Large intestine (tissue), 3 donors: ENCODE data around the gene CMKLR1. TPM values are rescaled to one million over a fixed set of nuclear protein-coding genes. Genes with fewer than 3 reads are reported as not detected.

Experiments used
- DNase-seq, 2 donors: peaks; one replicate each; pipeline versions ENCODE4 v3.0.0 to v3.0.0-alpha.2; 2013
- H3K27ac ChIP-seq: one replicate; pipeline ENCODE4 v1.5.1; 2013; ENCODE audit warnings: low read length
- H3K27me3 ChIP-seq: 2 replicates; pipeline ENCODE4 v1.6.1; 2013; ENCODE audit warnings: low read length; ENCODE audit not compliant: control insufficient read depth, insufficient read depth
- H3K36me3 ChIP-seq: 2 replicates; pipeline ENCODE4 v1.6.1; 2013; ENCODE audit warnings: low read length; ENCODE audit not compliant: control insufficient read depth, insufficient read depth
- H3K4me1 ChIP-seq: one replicate; pipeline ENCODE4 v1.6.1; 2013; ENCODE audit warnings: low read length; ENCODE audit not compliant: control insufficient read depth, insufficient read depth
- H3K4me3 ChIP-seq: one replicate; pipeline ENCODE4 v1.5.1; 2013; ENCODE audit warnings: low read length
- H3K9me3 ChIP-seq: one replicate; pipeline ENCODE4 v1.6.1; 2013; ENCODE audit warnings: mild to moderate bottlenecking, low read depth, low read length, moderate library complexity; ENCODE audit not compliant: control insufficient read depth
- WGBS: methylation state at CpG from one replicate; pipeline ENCODE4 v1.1.5; 2013; ENCODE audit warnings: low lambda C conversion rate; ENCODE audit not compliant: insufficient coverage; 5-methylcytosine and 5-hydroxymethylcytosine counted together
- polyA plus RNA-seq: library from polyadenylated mRNA; unstranded; fragments of 120-200 nt; gene quantifications from one replicate; pipeline ENCODE4 v1.2.1, GENCODE V29; 2013

The CMKLR1 gene
- polyA plus RNA-seq, 1 donor, result 3.4 TPM

- H3K4me3 ChIP-seq, result no peak overlapping the region
- no peak for DNase-seq
- no peak overlapping the region for H3K27ac ChIP-seq
- H3K4me1 ChIP-seq, result no peaks in the 10 kb centered on the region
- WGBS, result no CpG with 5 or more reads among the region's 7 CpGs
- no peaks in the 10 kb centered on the region for H3K27me3 ChIP-seq
- H3K9me3 ChIP-seq, result no peaks in the 10 kb centered on the region
- H3K36me3 ChIP-seq, result no peaks in the 10 kb centered on the region
Measured at GRCh38 chr12:108284163-108284562, 54.9 kb downstream of the CMKLR1 start.

DNA sequence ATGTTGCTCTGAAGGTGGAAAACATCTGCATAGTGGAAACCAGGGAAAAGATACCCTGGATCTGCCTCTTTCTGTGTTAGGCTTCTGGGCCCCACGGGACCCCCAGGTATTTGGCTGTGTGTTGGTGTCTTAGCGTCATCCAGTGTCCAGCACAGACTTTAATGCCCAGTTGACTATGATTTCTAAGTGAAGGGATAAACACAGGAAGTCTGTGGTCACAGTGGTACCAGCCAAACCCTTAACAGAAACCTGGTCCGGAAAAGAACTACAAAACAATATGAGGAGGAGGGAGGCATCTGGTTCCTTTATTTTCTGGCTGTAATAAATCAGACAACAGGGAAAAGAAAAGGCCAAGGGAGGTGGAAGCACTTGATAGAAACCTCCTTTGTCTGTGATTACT, 56.4 kb downstream of the CMKLR1 start:
- no peak overlapping the region for H3K4me3 ChIP-seq
- H3K27me3 ChIP-seq, result no peaks in the 10 kb centered on the region
- H3K36me3 ChIP-seq, result no peaks in the 10 kb centered on the region
- DNase-seq, result no peak
- H3K4me1 ChIP-seq, result no peaks in the 10 kb centered on the region
- WGBS, result no CpG with 5 or more reads among the region's 3 CpGs
- H3K27ac ChIP-seq, result no peak overlapping the region
- H3K9me3 ChIP-seq, result peaks cover 1% of the 10 kb centered on the region

GRCh38 chr12:108282160-108282559, 57.0 kb downstream of the CMKLR1 start:
- WGBS, result no CpG with 5 or more reads among the region's 2 CpGs
- no peak overlapping the region for H3K27ac ChIP-seq

GRCh38 chr12:108277613-108278012, 61.5 kb downstream of the CMKLR1 start:
- no peak overlapping the region for H3K27ac ChIP-seq
- no peaks in the 10 kb centered on the region for H3K27me3 ChIP-seq
- no peak overlapping the region for H3K4me3 ChIP-seq

More at GRCh38 chr12:108282160-108282559, 57.0 kb downstream of the CMKLR1 start:
- DNase-seq, result no peak
- Histone ChIP-seq H3K4me1 (no peaks in the 10 kb centered on the region), H3K36me3 (no peaks in the 10 kb centered on the region), H3K4me3 (no peak overlapping the region), H3K27me3 (no peaks in the 10 kb centered on the region), H3K9me3 (peaks cover 3% of the 10 kb centered on the region)

DNA sequence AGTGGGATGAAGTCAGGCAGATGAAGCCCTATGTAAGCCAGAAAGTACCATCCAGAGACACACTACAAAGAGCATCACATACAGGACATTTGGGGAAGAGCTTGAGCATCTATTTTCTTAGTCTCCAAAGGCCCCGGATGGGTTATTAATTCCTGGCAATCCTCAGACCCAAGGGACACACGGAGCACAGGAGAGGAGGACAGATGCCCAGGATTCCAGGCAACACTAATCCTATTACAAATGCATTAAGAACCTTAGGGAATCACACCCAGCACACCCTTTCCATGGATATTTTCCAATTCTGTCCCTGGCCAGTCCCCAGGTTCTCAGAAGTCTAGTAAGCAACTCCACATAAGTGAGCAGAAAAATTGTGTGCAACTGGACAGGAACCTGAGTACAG, 65.9 kb downstream of the CMKLR1 start:
- Histone ChIP-seq H3K27me3 (no peaks in the 10 kb centered on the region), H3K4me1 (no peaks in the 10 kb centered on the region), H3K36me3 (no peaks in the 10 kb centered on the region), H3K4me3 (no peak overlapping the region), H3K27ac (no peak overlapping the region), H3K9me3 (peaks cover 3% of the 10 kb centered on the region)
- WGBS, result no CpG with 5 or more reads among the region's 2 CpGs
- no peak for DNase-seq

More at GRCh38 chr12:108277613-108278012, 61.5 kb downstream of the CMKLR1 start:
- no peak for DNase-seq
- Histone ChIP-seq H3K36me3 (no peaks in the 10 kb centered on the region), H3K4me1 (no peaks in the 10 kb centered on the region), H3K9me3 (peaks cover 3% of the 10 kb centered on the region)

DNA sequence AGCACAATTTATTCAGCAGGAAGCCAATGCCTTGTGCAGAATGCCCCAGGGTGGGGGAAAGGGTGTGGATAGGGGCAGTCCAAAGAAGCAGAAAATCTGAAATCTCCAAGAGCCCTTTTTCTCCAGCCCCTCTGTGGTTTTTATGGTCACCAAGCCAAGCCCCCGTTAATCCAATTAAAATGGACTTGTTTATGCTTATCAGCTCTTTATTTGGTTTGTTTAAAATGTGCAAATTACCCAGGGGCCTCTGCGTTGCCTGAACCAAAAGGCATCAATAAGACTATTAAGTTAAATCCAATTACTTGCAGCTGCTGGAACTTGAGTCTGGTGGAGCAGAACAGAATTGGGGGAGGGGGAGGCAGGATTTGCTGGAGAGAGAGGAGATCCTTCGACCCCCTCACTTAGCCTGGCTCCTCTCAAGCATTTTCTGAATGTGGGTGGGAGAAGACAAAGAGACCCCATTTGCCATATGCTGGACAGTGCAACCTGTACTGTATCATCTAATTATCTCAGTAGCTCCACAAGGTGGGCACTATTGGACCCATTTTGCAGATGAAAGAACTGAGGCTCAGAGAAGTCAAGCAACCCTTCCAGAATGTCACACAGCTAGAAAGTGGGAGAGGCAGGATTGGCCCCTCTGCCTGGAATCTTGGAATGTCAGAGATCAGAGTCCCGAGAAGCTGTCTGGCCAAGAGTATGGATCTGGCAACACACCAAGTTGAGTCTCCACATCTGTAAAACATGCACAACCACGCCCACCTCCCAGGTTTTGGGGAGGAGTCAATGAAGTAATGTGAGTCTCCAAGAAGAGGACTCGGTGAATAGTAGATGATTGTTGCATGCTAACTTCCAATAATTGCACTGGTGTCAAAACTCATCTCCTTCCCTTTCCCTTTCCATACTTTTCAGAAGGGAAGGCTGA, 66.9 kb downstream of the CMKLR1 start:
- no CpG with 5 or more reads among the region's 6 CpGs for WGBS
- H3K27ac ChIP-seq, result no peak overlapping the region
- no peak for DNase-seq
- no peak overlapping the region for H3K4me3 ChIP-seq
- no peaks in the 10 kb centered on the region for H3K27me3 ChIP-seq
- no peaks in the 10 kb centered on the region for H3K9me3 ChIP-seq
- H3K4me1 ChIP-seq, result no peaks in the 10 kb centered on the region
- no peaks in the 10 kb centered on the region for H3K36me3 ChIP-seq

GRCh38 chr12:108270849-108271143, 68.3 kb downstream of the CMKLR1 start:
- no peak for DNase-seq
- WGBS, result no CpG with 5 or more reads among the region's 2 CpGs

DNA sequence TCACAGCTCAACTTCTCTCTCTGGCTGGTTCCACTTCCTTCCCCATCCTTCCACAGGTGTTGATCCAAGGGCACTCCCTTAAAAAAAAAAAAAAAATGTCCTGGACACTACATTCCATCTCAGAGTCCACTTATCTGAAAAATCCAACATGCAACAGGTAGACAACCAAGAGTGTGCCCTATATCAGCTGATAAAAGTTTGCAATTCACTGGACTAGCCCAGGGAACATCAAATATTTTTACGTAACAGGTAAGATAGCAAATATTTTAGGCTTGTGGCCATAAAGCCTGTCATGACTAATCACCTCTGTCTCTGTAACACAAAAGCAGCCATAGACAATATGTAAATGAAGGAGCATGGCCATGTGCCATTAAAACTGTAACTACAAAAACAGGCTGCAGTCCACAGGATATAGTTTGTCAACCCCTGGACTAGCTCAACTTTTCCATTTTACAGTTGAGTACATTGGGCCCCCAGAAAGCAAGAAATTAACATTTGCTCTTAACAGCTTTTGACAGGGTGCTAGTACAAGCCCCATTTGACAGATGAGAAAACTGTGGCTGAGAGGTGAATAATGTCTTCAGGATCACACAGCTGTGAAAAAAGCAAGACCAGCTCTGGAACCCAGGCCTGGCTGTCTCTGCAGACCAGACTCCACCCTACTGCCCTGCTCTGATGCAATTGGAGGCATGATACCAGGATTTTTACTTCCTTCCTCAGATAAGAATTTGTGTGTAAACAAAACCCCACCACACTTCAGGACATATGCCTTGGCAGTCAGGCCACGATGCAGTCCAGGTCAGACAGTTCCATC, 68.9 kb downstream of the CMKLR1 start:
- 20% methylated on average over 1 of the region's 2 CpGs for WGBS
- no peak for DNase-seq
- H3K27me3 ChIP-seq, result no peaks in the 10 kb centered on the region
- H3K9me3 ChIP-seq, result no peaks in the 10 kb centered on the region
- H3K4me3 ChIP-seq, result no peak overlapping the region
- no peak overlapping the region for H3K27ac ChIP-seq
- H3K4me1 ChIP-seq, result no peaks in the 10 kb centered on the region
- H3K36me3 ChIP-seq, result no peaks in the 10 kb centered on the region

More at GRCh38 chr12:108270849-108271143, 68.3 kb downstream of the CMKLR1 start:
- Histone ChIP-seq H3K9me3 (no peaks in the 10 kb centered on the region), H3K4me3 (no peak overlapping the region), H3K27ac (no peak overlapping the region), H3K4me1 (no peaks in the 10 kb centered on the region), H3K36me3 (no peaks in the 10 kb centered on the region), H3K27me3 (no peaks in the 10 kb centered on the region)

GRCh38 chr12:108269224-108269623, 69.9 kb downstream of the CMKLR1 start:
- H3K4me1 ChIP-seq, result no peaks in the 10 kb centered on the region

DNA sequence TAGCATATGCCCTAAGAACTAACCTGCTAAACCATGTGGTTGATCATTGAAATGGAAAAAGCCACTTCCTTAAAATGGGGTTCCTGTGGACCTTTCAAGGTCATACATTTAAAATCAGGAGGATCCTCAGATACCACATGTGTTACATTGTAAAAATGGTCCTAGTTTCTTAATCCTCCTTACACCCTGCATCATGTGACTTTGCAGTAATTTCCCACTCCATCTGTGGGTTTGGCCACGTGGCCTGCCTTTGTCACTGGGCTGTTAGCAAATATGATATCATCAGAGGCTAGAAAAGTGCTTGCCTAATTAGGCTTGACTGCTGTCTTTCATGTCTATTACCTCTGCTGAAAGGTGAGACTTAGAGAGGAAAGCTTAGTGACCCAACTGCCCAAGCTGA, 70.7 kb downstream of the CMKLR1 start:
- Histone ChIP-seq H3K27me3 (no peaks in the 10 kb centered on the region), H3K4me1 (no peaks in the 10 kb centered on the region), H3K9me3 (no peaks in the 10 kb centered on the region), H3K4me3 (no peak overlapping the region), H3K36me3 (no peaks in the 10 kb centered on the region), H3K27ac (no peak overlapping the region)
- no peak for DNase-seq
- no CpG with 5 or more reads among the region's 1 CpG for WGBS

More at GRCh38 chr12:108269224-108269623, 69.9 kb downstream of the CMKLR1 start:
- H3K36me3 ChIP-seq, result no peaks in the 10 kb centered on the region
- no peak overlapping the region for H3K27ac ChIP-seq
- no peaks in the 10 kb centered on the region for H3K27me3 ChIP-seq
- no peaks in the 10 kb centered on the region for H3K9me3 ChIP-seq
- DNase-seq, result no peak
- WGBS, result 89% methylated on average over 1 of the region's 1 CpG
- no peak overlapping the region for H3K4me3 ChIP-seq
